ENCODE measurements around the gene MAPKAP1. TPM values are rescaled to one million over a fixed set of nuclear protein-coding genes. Genes with fewer than 3 reads are reported as not detected.
"Not testable (repeated sequence)": the region's sequence is repeated elsewhere in the genome, so short reads cannot be mapped to it uniquely, and the experiment has no call there.

MAPKAP1 gene
- total and polyA plus RNA-seq, 8 donors: 49.5 to 89.5 (median 56.2) TPM

- Histone ChIP-seq H3K36me3 (no peaks in the 10 kb centered on the region), H3K9me3 (peaks cover 0 to 23% of the 10 kb centered on the region in 2 donors), H3K27ac (no peak overlapping the region), H3K4me3 (no peak overlapping the region), H3K4me1 (no peaks in the 10 kb centered on the region), H3K27me3 (no peaks in the 10 kb centered on the region)
- ATAC-seq (no peak), DNase-seq (no peak)
- intact Hi-C loops (cut with DNase I): no loop called here
- TF ChIP-seq CTCF (IDR thresholded peaks at IDR 0.05): no peak
Measured at GRCh38 chr9:125574126-125574877, 132.7 kb downstream of the MAPKAP1 start.

GRCh38 chr9:125572461-125572860, 134.5 kb downstream of the MAPKAP1 start:
- intact Hi-C loops (cut with DNase I); H3K4me1 ChIP-seq; H3K27me3 ChIP-seq; DNase-seq; H3K27ac ChIP-seq; ATAC-seq; H3K36me3 ChIP-seq; H3K4me3 ChIP-seq: not testable (repeated sequence)
- H3K9me3 ChIP-seq: peaks cover 0 to 23% of the 10 kb centered on the region in 2 donors

GRCh38 chr9:125571824-125572223, 135.2 kb downstream of the MAPKAP1 start:
- H3K4me1 ChIP-seq; H3K4me3 ChIP-seq; H3K36me3 ChIP-seq; intact Hi-C loops (cut with DNase I); H3K27me3 ChIP-seq; H3K27ac ChIP-seq; ATAC-seq; DNase-seq: not testable (repeated sequence)
- H3K9me3 ChIP-seq: peaks cover 0 to 23% of the 10 kb centered on the region in 2 donors

GRCh38 chr9:125570246-125570645, 136.8 kb downstream of the MAPKAP1 start:
- ATAC-seq (no peak), DNase-seq (no peak)
- intact Hi-C loops (cut with DNase I): no loop called here
- Histone ChIP-seq H3K27ac (no peak overlapping the region), H3K4me3 (no peak overlapping the region), H3K4me1 (no peaks in the 10 kb centered on the region), H3K9me3 (peaks cover 0 to 23% of the 10 kb centered on the region in 2 donors), H3K27me3 (no peaks in the 10 kb centered on the region), H3K36me3 (no peaks in the 10 kb centered on the region)
- TF ChIP-seq CTCF (IDR thresholded peaks at IDR 0.05): no peak

- Histone ChIP-seq H3K9me3 (peaks cover 0 to 22% of the 10 kb centered on the region in 2 donors), H3K4me3 (no peak overlapping the region), H3K27me3 (no peaks in the 10 kb centered on the region), H3K36me3 (no peaks in the 10 kb centered on the region), H3K4me1 (no peaks in the 10 kb centered on the region), H3K27ac (no peak overlapping the region)
- TF ChIP-seq CTCF (IDR thresholded peaks at IDR 0.05): no peak
- DNase-seq: no peak
- no peak for ATAC-seq
- intact Hi-C loops (cut with DNase I): no loop called here
Measured at GRCh38 chr9:125568621-125569020, 138.4 kb downstream of the MAPKAP1 start.

GRCh38 chr9:125566051-125566450, 141.0 kb downstream of the MAPKAP1 start:
- H3K4me3 ChIP-seq; ATAC-seq; H3K36me3 ChIP-seq; H3K4me1 ChIP-seq; H3K27ac ChIP-seq; H3K9me3 ChIP-seq; DNase-seq; intact Hi-C loops (cut with DNase I); H3K27me3 ChIP-seq: not testable (repeated sequence)

- Histone ChIP-seq H3K4me1 (peaks cover 0 to 2% of the 10 kb centered on the region in 2 donors), H3K36me3 (no peaks in the 10 kb centered on the region), H3K9me3 (no peaks in the 10 kb centered on the region), H3K27me3 (no peaks in the 10 kb centered on the region), H3K27ac (no peak overlapping the region), H3K4me3 (no peak overlapping the region)
- no peak for TF ChIP-seq CTCF (IDR thresholded peaks at IDR 0.05)
- intact Hi-C loops (cut with DNase I): no loop called here
- no peak for ATAC-seq
- no peak for DNase-seq
Measured at GRCh38 chr9:125565126-125565525, 141.9 kb downstream of the MAPKAP1 start.
